ENCODE results near the gene MYH10. TPM values are rescaled to one million over a fixed set of nuclear protein-coding genes. Genes with fewer than 3 reads are reported as not detected.

The MYH10 gene
- total RNA-seq, 1 experiment from 2014 or later = 74.0 TPM

- Mint-ChIP-seq H3K27me3 (ENCODE audit: insufficient read depth, unreplicated experiment) (no peaks in the 10 kb centered on the region), H3K36me3 (ENCODE audit: insufficient read depth, unreplicated experiment) (peaks cover 78% of the 10 kb centered on the region), H3K27ac (ENCODE audit: unreplicated experiment) (no peak overlapping the region), H3K9me3 (ENCODE audit: unreplicated experiment) (peaks cover 6% of the 10 kb centered on the region), H3K4me3 (ENCODE audit: unreplicated experiment) (no peak overlapping the region), H3K4me1 (ENCODE audit: low read depth, unreplicated experiment) (no peaks in the 10 kb centered on the region)
- Histone ChIP-seq H3K36me3 (ENCODE audit: control insufficient read depth, insufficient read depth, low read length) (no peaks in the 10 kb centered on the region; the same call in 1 of the 2 replicates), H3K4me3 (ENCODE audit: low read depth, low read length) (no peak overlapping the region), H3K4me1 (no peaks in the 10 kb centered on the region), H3K9me3 (no peaks in the 10 kb centered on the region), H3K27me3 (replicated peaks; ENCODE audit: control insufficient read depth, insufficient read depth, low read length) (no peaks in the 10 kb centered on the region)
- intact Hi-C loops (cut with micrococcal nuclease; ENCODE audit: unreplicated experiment) = no loop called here
- TF ChIP-seq CTCF (IDR thresholded peaks at IDR 0.05; ENCODE audit: insufficient read depth in 1 of 2, low read depth in 1 of 2, low read length in 1 of 2, severe bottlenecking in 1 of 2, unreplicated experiment in 1 of 2) = no peak
- CTCF ChIA-PET = no interaction called here
- BruUV-seq (replicated peaks) = no TSS peak
- POLR2A ChIA-PET = no interaction called here
- DNase-seq = no peak
These were observed 149.4 kb downstream of the MYH10 start for GRCh38 chr17:8481089-8481488.

GRCh38 chr17:8480011-8480976 is 150.2 kb downstream of the MYH10 start:
- H3K36me3 ChIP-seq (ENCODE audit: control insufficient read depth, insufficient read depth, low read length) = no peaks in the 10 kb centered on the region; the same call in 1 of the 2 replicates
- POLR2A ChIA-PET = no interaction called here
- Mint-ChIP-seq H3K4me3 (ENCODE audit: unreplicated experiment) (no peak overlapping the region), H3K36me3 (ENCODE audit: insufficient read depth, unreplicated experiment) (peaks cover 78% of the 10 kb centered on the region), H3K9me3 (ENCODE audit: unreplicated experiment) (no peaks in the 10 kb centered on the region), H3K27ac (ENCODE audit: unreplicated experiment) (no peak overlapping the region), H3K4me1 (ENCODE audit: low read depth, unreplicated experiment) (no peaks in the 10 kb centered on the region), H3K27me3 (ENCODE audit: insufficient read depth, unreplicated experiment) (no peaks in the 10 kb centered on the region)
- no TSS peak for BruUV-seq (replicated peaks)
- CTCF ChIA-PET = no interaction called here
- no peak overlapping the region for H3K4me3 ChIP-seq (ENCODE audit: low read depth, low read length)
- intact Hi-C loops (cut with micrococcal nuclease; ENCODE audit: unreplicated experiment) = no loop called here
- DNase-seq = no peak
- H3K27me3 ChIP-seq (replicated peaks; ENCODE audit: control insufficient read depth, insufficient read depth, low read length) = no peaks in the 10 kb centered on the region
- H3K9me3 ChIP-seq = no peaks in the 10 kb centered on the region
- no peak for TF ChIP-seq CTCF (IDR thresholded peaks at IDR 0.05; ENCODE audit: insufficient read depth in 1 of 2, low read depth in 1 of 2, low read length in 1 of 2, severe bottlenecking in 1 of 2, unreplicated experiment in 1 of 2)
- H3K4me1 ChIP-seq = no peaks in the 10 kb centered on the region

GRCh38 chr17:8479431-8479947 is 151.0 kb downstream of the MYH10 start:
- CTCF ChIA-PET = no interaction called here
- H3K4me3 Mint-ChIP-seq (ENCODE audit: unreplicated experiment) = no peak overlapping the region
- no peak for DNase-seq
- BruUV-seq (replicated peaks) = no TSS peak
- no peaks in the 10 kb centered on the region for H3K27me3 Mint-ChIP-seq (ENCODE audit: insufficient read depth, unreplicated experiment)
- Histone ChIP-seq H3K4me3 (ENCODE audit: low read depth, low read length) (no peak overlapping the region), H3K27me3 (replicated peaks; ENCODE audit: control insufficient read depth, insufficient read depth, low read length) (no peaks in the 10 kb centered on the region), H3K4me1 (no peaks in the 10 kb centered on the region), H3K9me3 (no peaks in the 10 kb centered on the region), H3K36me3 (ENCODE audit: control insufficient read depth, insufficient read depth, low read length) (no peaks in the 10 kb centered on the region; the same call in 1 of the 2 replicates)
- intact Hi-C loops (cut with micrococcal nuclease; ENCODE audit: unreplicated experiment) = no loop called here
- H3K4me1 Mint-ChIP-seq (ENCODE audit: low read depth, unreplicated experiment) = no peaks in the 10 kb centered on the region
- no peak for TF ChIP-seq CTCF (IDR thresholded peaks at IDR 0.05; ENCODE audit: insufficient read depth in 1 of 2, low read depth in 1 of 2, low read length in 1 of 2, severe bottlenecking in 1 of 2, unreplicated experiment in 1 of 2)
- H3K36me3 Mint-ChIP-seq (ENCODE audit: insufficient read depth, unreplicated experiment) = peaks cover 82% of the 10 kb centered on the region
- H3K9me3 Mint-ChIP-seq (ENCODE audit: unreplicated experiment) = no peaks in the 10 kb centered on the region
- POLR2A ChIA-PET = no interaction called here
- no peak overlapping the region for H3K27ac Mint-ChIP-seq (ENCODE audit: unreplicated experiment)
